K562 (cell line): ENCODE data around the gene RGS19. TPM values are rescaled to one million over a fixed set of nuclear protein-coding genes. Genes with fewer than 3 reads are reported as not detected.

Experiments
- BRD4 ChIP-seq: fragments of 200-600 bp; sonication (generic); IDR thresholded peaks from 2 replicates; pipeline ENCODE4 v1.6.1; 2017; ENCODE audit warnings: inconsistent platforms
- COPS2 ChIP-seq: fragments of 450-650 bp; conservative IDR thresholded peaks from 2 replicates; pipeline ENCODE4 v1.6.1; 2016; ENCODE audit warnings: mild to moderate bottlenecking, moderate library complexity
- ELF1 ChIP-seq: fragments of 200-800 bp; sonication (Bioruptor generic); IDR thresholded peaks from 2 replicates; pipeline ENCODE4 v1.6.1; 2016; ENCODE audit warnings: missing genetic modification characterization, missing compliant biosample characterization
- FOXM1 ChIP-seq, 2 experiments: fragments of 450-650 bp in 1 of 2; sonication (generic) in 1 of 2; formaldehyde crosslinking in 1 of 2; IDR thresholded peaks; 2 replicates each; pipeline versions ENCODE4 v1.6.1 to v1.9.0; 2017 to 2022; ENCODE audit warnings: low read depth in 2 of 2, mild to moderate bottlenecking in 2 of 2, missing genetic modification reagents in 1 of 2, moderate library complexity in 1 of 2
- HCFC1 ChIP-seq: IDR thresholded peaks from 2 replicates; pipeline ENCODE4 v1.6.1; 2012; ENCODE audit warnings: low read depth, low read length, improper control_type of control experiment
- HDAC1 ChIP-seq, 2 experiments: fragments of 450-650 bp; IDR thresholded peaks; 2 replicates each; pipeline ENCODE4 v1.6.1; 2016 to 2017; ENCODE audit warnings: inconsistent platforms in 1 of 2, mild to moderate bottlenecking in 1 of 2, moderate library complexity in 1 of 2
- NR0B1 ChIP-seq: fragments of 450-650 bp; IDR thresholded peaks from one replicate; pipeline ENCODE4 v1.6.1; 2018; ENCODE audit warnings: mild to moderate bottlenecking, moderate library complexity; ENCODE audit not compliant: partially characterized antibody
- SFPQ ChIP-seq: fragments of 200-400 bp; formaldehyde crosslinking; IDR thresholded peaks from 2 replicates; pipeline ENCODE4 v1.6.1; 2017; ENCODE audit warnings: mild to moderate bottlenecking, low read depth, low read length, moderate library complexity
- SMARCA5 ChIP-seq: fragments of 450-650 bp; IDR thresholded peaks from 2 replicates; pipeline ENCODE4 v1.6.1; 2016
- SNRNP70 ChIP-seq: fragments of 200-400 bp; formaldehyde crosslinking; optimal IDR thresholded peaks from 2 replicates; pipeline ENCODE3; 2017; ENCODE audit warnings: low read depth, low read length
- SP2 ChIP-seq: IDR thresholded peaks from 2 replicates; pipeline ENCODE4 v1.6.1; 2011; ENCODE audit warnings: mild to moderate bottlenecking, low read depth, low read length, moderate library complexity; ENCODE audit not compliant: poor library complexity, severe bottlenecking; ENCODE audit errors: extremely low read depth
- TBL1XR1 ChIP-seq, 2 experiments: IDR thresholded peaks; 2 replicates each; pipeline ENCODE4 v1.6.1; 2012; ENCODE audit warnings: improper control_type of control experiment in 2 of 2, low read length in 2 of 2, mild to moderate bottlenecking in 1 of 2
- TCF3 ChIP-seq: sonication (generic); formaldehyde crosslinking; IDR thresholded peaks from 2 replicates; pipeline ENCODE4 v1.4.0; 2020; ENCODE audit warnings: mild to moderate bottlenecking, missing genetic modification reagents
- VEZF1 ChIP-seq: fragments of 200-800 bp; sonication (Bioruptor generic); IDR thresholded peaks from 2 replicates; pipeline ENCODE4 v1.6.1; 2017; ENCODE audit warnings: missing genetic modification characterization, missing compliant biosample characterization
- ZBTB49 ChIP-seq: sonication (generic); formaldehyde crosslinking; IDR thresholded peaks from 2 replicates; pipeline ENCODE4 v1.8.0; 2022; ENCODE audit warnings: missing genetic modification reagents, mild to moderate bottlenecking, borderline replicate concordance
- ZKSCAN1 ChIP-seq: fragments of 150-350 bp; IDR thresholded peaks from 2 replicates; pipeline ENCODE4 v1.6.1; 2016; ENCODE audit warnings: low read depth, low read length
- ZNF239 ChIP-seq: fragments of 250-450 bp; sonication (Bioruptor Pico); IDR thresholded peaks from 2 replicates; pipeline ENCODE4 v1.4.0; 2020; ENCODE audit warnings: mild to moderate bottlenecking
- polyA plus RNA-seq, 8 experiments: library from polyadenylated mRNA; depleted of rRNA in 4 of 8; stranded (reverse) in 5 of 8; unstranded in 3 of 8; fragments of >200 nt; fragmentation: Nextera tagmentation in 2 of 8; fragmentation: Illumina TruSeq in 1 of 8; extraction: Ambion mirVana in 2 of 8; extraction: Trizol in 1 of 8; gene quantifications; 2 replicates each; pipeline versions ENCODE4 v1.2.1 to v1.2.3, GENCODE V29; 2011 to 2014; ENCODE audit warnings: inconsistent platforms in 1 of 8, missing spikeins in 1 of 8
- total RNA-seq, 7 experiments: library from RNA; depleted of rRNA in 6 of 7; stranded (reverse); fragments of >200 nt in 6 of 7; fragmentation: Illumina TruSeq in 2 of 7; extraction: Trizol in 2 of 7; gene quantifications; 2 replicates each; pipeline versions ENCODE4 v1.2.1 to v1.2.3, GENCODE V29; 2011 to 2021; ENCODE audit warnings: low replicate concordance in 1 of 7

RGS19 gene
- total and polyA plus RNA-seq, 9 of the 15 experiments (the other 6 are each of a cell fraction or from before 2014, with no cell fraction given) = 0.41 to 23.7 (median 14.6) TPM

DNA sequence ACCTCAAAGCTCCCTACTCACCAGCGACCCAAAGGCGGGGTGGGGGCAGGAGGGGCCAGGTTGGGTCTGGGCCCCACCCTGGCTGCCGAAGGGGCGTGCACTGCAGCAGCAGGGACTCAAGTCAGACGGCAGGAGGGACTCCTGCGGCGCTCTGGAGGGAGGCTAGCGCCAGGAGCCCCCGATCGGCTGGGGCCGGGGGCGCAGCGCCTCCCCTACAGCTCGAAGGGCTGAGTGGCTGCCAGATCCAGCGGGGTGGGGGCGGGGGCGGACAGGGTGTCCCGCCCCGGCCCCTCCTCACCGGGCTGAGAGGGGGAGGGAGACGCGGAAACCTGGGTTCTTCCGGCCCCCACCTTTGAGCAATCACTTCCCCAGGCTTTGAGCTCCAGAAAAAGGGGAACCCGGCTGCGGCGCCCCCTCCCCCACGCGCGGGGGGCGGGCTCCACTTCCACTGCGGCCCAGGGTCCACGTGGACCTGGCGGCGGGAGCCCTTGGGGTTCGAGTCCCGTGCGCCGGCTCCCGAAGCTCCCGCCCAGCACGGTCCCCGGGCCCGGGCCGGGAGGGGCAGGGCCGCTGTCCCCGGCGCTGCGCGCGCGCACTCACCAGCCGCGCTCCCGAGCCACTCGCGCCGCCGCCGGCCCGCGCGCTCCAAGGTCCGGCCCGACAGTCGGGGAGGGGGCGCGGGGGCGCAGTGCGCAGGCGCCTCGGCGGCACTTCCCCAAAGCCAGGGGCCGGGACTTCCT, at the start of gene RGS19 (continued):
- TF ChIP-seq SFPQ (no peak), SNRNP70 (no peak), FOXM1 (IDR thresholded peaks at IDR 0.05; ENCODE audit: low read depth) (no peak), FOXM1 (CRISPR knock-in tag; IDR thresholded peaks at IDR 0.05; ENCODE audit: low read depth) (peak; percentile 52; the same call in 1 of the 2 replicates), ZNF239 (CRISPR knock-in tag) (no peak), ELF1 (tag) (peak; percentile 86), NR0B1 (no peak), VEZF1 (peak; percentile 92), TBL1XR1 (IDR thresholded peaks at IDR 0.05; ENCODE audit: low read length in 2 of 2) (no peak; a peak in 1 of 4 replicates), ZKSCAN1 (no peak), SMARCA5 (peak; percentile 78; the same call in 1 of the 2 replicates), HDAC1 (IDR thresholded peaks at IDR 0.05) (peak in 1 of 2 experiments; percentile 66; a peak in 2 of 4 replicates), TCF3 (CRISPR knock-in tag) (no peak), HCFC1 (no peak), SP2 (no peak), COPS2 (no peak), BRD4 (no peak), ZBTB49 (CRISPR knock-in tag) (no peak)
